Spleen (tissue), 11 donors: Measurements from ENCODE around the gene CLEC11A. TPM values are rescaled to one million over a fixed set of nuclear protein-coding genes. Genes with fewer than 3 reads are reported as not detected.

Experiments
- DNase-seq: peaks from one replicate; pipeline ENCODE4 v3.0.0-alpha.2; 2020
- H3K27ac ChIP-seq, 8 donors: fragments of 200-600 bp; sonication (generic) in 7 of 8; 1 replicate in 4 of 8; 2 replicates in 4 of 8; pipeline versions ENCODE4 v1.5.0 to v1.8.0; 2016 to 2021; ENCODE audit warnings: inconsistent platforms in 4 of 8, mild to moderate bottlenecking in 4 of 8, moderate library complexity in 1 of 8
- H3K27me3 ChIP-seq, 7 donors: fragments of 200-600 bp; sonication (generic) in 6 of 7; replicated peaks in 1 of 7; 1 replicate in 4 of 7; 2 replicates in 3 of 7; pipeline versions ENCODE4 v1.5.0 to v1.8.0; 2016 to 2021; ENCODE audit warnings: inconsistent platforms in 3 of 7, mild to moderate bottlenecking in 1 of 7
- H3K36me3 ChIP-seq, 6 donors: fragments of 200-600 bp; sonication (generic) in 5 of 6; 1 replicate in 4 of 6; 2 replicates in 2 of 6; pipeline versions ENCODE4 v1.5.0 to v1.8.0; 2016 to 2021; ENCODE audit warnings: inconsistent platforms in 2 of 6
- H3K4me1 ChIP-seq, 6 donors: fragments of 200-600 bp; sonication (generic) in 5 of 6; 1 replicate in 3 of 6; 2 replicates in 3 of 6; pipeline versions ENCODE4 v1.5.0 to v1.8.0; 2016 to 2021; ENCODE audit warnings: inconsistent platforms in 3 of 6
- H3K4me3 ChIP-seq, 8 donors: fragments of 200-600 bp; sonication (generic) in 7 of 8; 1 replicate in 4 of 8; 2 replicates in 4 of 8; pipeline versions ENCODE4 v1.5.0 to v1.8.0; 2016 to 2021; ENCODE audit warnings: inconsistent platforms in 4 of 8, mild to moderate bottlenecking in 4 of 8, moderate library complexity in 2 of 8
- H3K9me3 ChIP-seq, 8 donors: fragments of 200-600 bp; sonication (generic) in 7 of 8; 1 replicate in 4 of 8; 2 replicates in 4 of 8; pipeline versions ENCODE4 v1.5.0 to v1.8.0; 2016 to 2021; ENCODE audit warnings: inconsistent platforms in 4 of 8
- CTCF ChIP-seq, 11 experiments: fragments of 200-600 bp in 7 of 11; fragments of 450-650 bp in 4 of 11; sonication (generic) in 4 of 11; IDR thresholded peaks in 8 of 11; conservative IDR thresholded peaks in 3 of 11; 1 replicate in 7 of 11; 2 replicates in 4 of 11; pipeline versions ENCODE4 v1.4.0 to v1.8.0; 2016 to 2021; ENCODE audit warnings: antibody characterized with exemption in 11 of 11, inconsistent platforms in 4 of 11, mild to moderate bottlenecking in 1 of 11
- POLR2A ChIP-seq, 3 donors: fragments of 450-650 bp; IDR thresholded peaks; one replicate each; pipeline ENCODE4 v1.5.1; 2017; ENCODE audit warnings: antibody characterized with exemption in 3 of 3, mild to moderate bottlenecking in 1 of 3
- POLR2AphosphoS5 ChIP-seq, 3 donors: sonication (generic); formaldehyde crosslinking; IDR thresholded peaks; one replicate each; pipeline ENCODE4 v1.5.1; 2017; ENCODE audit warnings: antibody characterized with exemption in 3 of 3
- WGBS, 5 donors: extraction: QIAGEN DNeasy Blood & Tissue Kit in 3 of 5; methylation state at CpG; one replicate each; pipeline versions ENCODE4 v1.1.5 to v1.1.7; 2013 to 2018; 5-methylcytosine and 5-hydroxymethylcytosine counted together
- intact Hi-C: fragments of 100-400 bp; cut with DNase I; formaldehyde crosslinking; loops from one replicate; pipeline ENCODE4 v1.15.0; 2023; ENCODE audit warnings: low total_unique reads
- polyA plus RNA-seq, 3 donors: library from polyadenylated mRNA; stranded (reverse); fragments of 200-250 nt; gene quantifications; one replicate each; pipeline ENCODE4 v1.2.1, GENCODE V29; 2013
- total RNA-seq, 7 donors: library from RNA; depleted of rRNA in 3 of 7; stranded (reverse); fragments of >200 nt in 3 of 7; fragmentation: NEBNext Ultra II Directional in 4 of 7; extraction: Animal tissue kit (Norgen Biotek cat#: 25700) in 4 of 7; gene quantifications; one replicate each; pipeline versions ENCODE4 v1.1.0 to v1.2.1, GENCODE V29; 2016 to 2021
- donor health status: healthy with polysubstance abuse.
- donor health status: DM: no; HTN: no; CAD: no; lungs with moderate emphysema.
- donor health status: DM: no; HTN: no; CAD: no.
- donor health status: Bipolar disorder and iron deficiency.
- donor health status: healthy.
- donor health status: DM: no; HTN: no; CAD: no.
- donor health status: DM: yes; HTN: yes; CAD: no.

Gene CLEC11A
- total and polyA plus RNA-seq, 10 donors = 6.2 to 10.7 (median 8.9) TPM

GRCh38 chr19:50725911-50726230 lies 2.7 kb downstream of the CLEC11A start:
- 76 to 85% (median 82%) methylated on average over 9 of the region's 9 CpGs for WGBS, 5 donors
- H3K9me3 ChIP-seq = peaks cover 0 to 20% (median 0%) of the 10 kb centered on the region in 8 donors
- peaks cover 0 to 89% (median 63%) of the 10 kb centered on the region in 7 donors for H3K27me3 ChIP-seq
- H3K4me3 ChIP-seq = peak overlapping the region in 5 of 8 donors; percentile 47 to 79 (median 55)
- peak overlapping the region in 1 of 8 donors; percentile 78 for H3K27ac ChIP-seq
- intact Hi-C loops = no loop called here
- no peak for DNase-seq
- no peaks in the 10 kb centered on the region for H3K36me3 ChIP-seq
- H3K4me1 ChIP-seq = peaks cover 8 to 42% (median 22%) of the 10 kb centered on the region in 6 donors
- TF ChIP-seq CTCF (IDR thresholded peaks at IDR 0.05 in 8 of 11, conservative IDR thresholded peaks at IDR 0.05 in 3 of 11) (no peak), POLR2AphosphoS5 (IDR thresholded peaks at IDR 0.05) (no peak), POLR2A (IDR thresholded peaks at IDR 0.05) (no peak)

GRCh38 chr19:50728084-50728737 lies 5.0 kb downstream of the CLEC11A start:
- no peak for DNase-seq
- Histone ChIP-seq H3K4me1 (peaks cover 8 to 40% (median 21%) of the 10 kb centered on the region in 6 donors), H3K27me3 (peaks cover 0 to 81% (median 41%) of the 10 kb centered on the region in 7 donors), H3K4me3 (peak overlapping the region in 1 of 8 donors; percentile 23), H3K9me3 (peaks cover 0 to 20% (median 0%) of the 10 kb centered on the region in 8 donors), H3K36me3 (no peaks in the 10 kb centered on the region), H3K27ac (no peak overlapping the region)
- WGBS, 5 donors = 17 to 34% (median 19%) methylated on average over 38 to 39 of the region's 39 CpGs
- TF ChIP-seq POLR2AphosphoS5 (IDR thresholded peaks at IDR 0.05) (peak in 2 of 3 donors; percentile 44 to 62), POLR2A (IDR thresholded peaks at IDR 0.05) (no peak)
- intact Hi-C loops = no loop called here

GRCh38 chr19:50729894-50730293 lies 6.7 kb downstream of the CLEC11A start:
- H3K27ac ChIP-seq = no peak overlapping the region
- H3K4me3 ChIP-seq = no peak overlapping the region
- no peaks in the 10 kb centered on the region for H3K36me3 ChIP-seq
- no peak for TF ChIP-seq CTCF (IDR thresholded peaks at IDR 0.05 in 8 of 11, conservative IDR thresholded peaks at IDR 0.05 in 3 of 11)
- no peak for TF ChIP-seq POLR2AphosphoS5 (IDR thresholded peaks at IDR 0.05)
- TF ChIP-seq POLR2A (IDR thresholded peaks at IDR 0.05) = no peak
- peaks cover 0 to 72% (median 24%) of the 10 kb centered on the region in 7 donors for H3K27me3 ChIP-seq
- intact Hi-C loops = no loop called here
- peaks cover 0 to 14% (median 0%) of the 10 kb centered on the region in 8 donors for H3K9me3 ChIP-seq
- peaks cover 7 to 23% (median 11%) of the 10 kb centered on the region in 6 donors for H3K4me1 ChIP-seq
- 69 to 84% (median 80%) methylated on average over 5 of the region's 5 CpGs for WGBS, 5 donors
- DNase-seq = no peak

GRCh38 chr19:50735869-50736268 lies 12.7 kb downstream of the CLEC11A start:
- H3K4me3 ChIP-seq = no peak overlapping the region
- TF ChIP-seq CTCF (IDR thresholded peaks at IDR 0.05 in 8 of 11, conservative IDR thresholded peaks at IDR 0.05 in 3 of 11) = no peak
- no peak for TF ChIP-seq POLR2AphosphoS5 (IDR thresholded peaks at IDR 0.05)
- no peak for TF ChIP-seq POLR2A (IDR thresholded peaks at IDR 0.05)
- WGBS, 5 donors = 64 to 75% (median 70%) methylated on average over 7 of the region's 7 CpGs
- intact Hi-C loops = no loop called here
- DNase-seq = no peak
- H3K36me3 ChIP-seq = no peaks in the 10 kb centered on the region
- no peaks in the 10 kb centered on the region for H3K4me1 ChIP-seq
- no peaks in the 10 kb centered on the region for H3K9me3 ChIP-seq
- H3K27me3 ChIP-seq = peaks cover 0 to 80% (median 15%) of the 10 kb centered on the region in 7 donors
- no peak overlapping the region for H3K27ac ChIP-seq
